Fibroblast of lung (primary cell): Measurements from ENCODE around the gene RERE. TPM values are rescaled to one million over a fixed set of nuclear protein-coding genes. Genes with fewer than 3 reads are reported as not detected.
A peak's percentile ranks its signal among the peaks of the same experiment; 100 is the strongest.

Source experiments
- DNase-seq, 2 donors: peaks; one replicate each; pipeline versions ENCODE4 v3.0.0 to v3.0.0-alpha.2; 2010; ENCODE audit warnings: low read depth in 2 of 2
- H2AFZ ChIP-seq: 2 replicates; pipeline ENCODE4 v1.5.1; 2012; ENCODE audit warnings: low read length, control low read depth, inconsistent platforms
- H3K27ac ChIP-seq: 2 replicates; pipeline ENCODE4 v1.5.1; 2011; ENCODE audit warnings: low read length, control low read depth; ENCODE audit not compliant: insufficient read depth
- H3K27me3 ChIP-seq: 2 replicates; pipeline ENCODE4 v1.5.1; 2011; ENCODE audit warnings: mild to moderate bottlenecking, low read length; ENCODE audit not compliant: control insufficient read depth, insufficient read depth
- H3K36me3 ChIP-seq: 2 replicates; pipeline ENCODE4 v1.5.1; 2011; ENCODE audit warnings: low read length; ENCODE audit not compliant: control insufficient read depth, insufficient read depth
- H3K4me1 ChIP-seq: 2 replicates; pipeline ENCODE4 v1.5.1; 2011; ENCODE audit warnings: low read length; ENCODE audit not compliant: control insufficient read depth, insufficient read depth; ENCODE audit errors: extremely low read depth
- H3K4me2 ChIP-seq: 2 replicates; pipeline ENCODE4 v1.5.1; 2011; ENCODE audit warnings: low read length, control low read depth; ENCODE audit not compliant: insufficient read depth; ENCODE audit errors: extremely low read depth
- H3K4me3 ChIP-seq, 4 experiments: fragments of 200-600 bp in 1 of 4; sonication (generic) in 1 of 4; replicated peaks in 1 of 4; 2 replicates each; pipeline ENCODE4 v1.5.1; 2011 to 2016; ENCODE audit warnings: low read length in 4 of 4, low read depth in 3 of 4, mild to moderate bottlenecking in 3 of 4, control low read depth in 2 of 4, inconsistent platforms in 1 of 4, mixed read lengths in 1 of 4; ENCODE audit not compliant: insufficient read depth in 1 of 4; ENCODE audit errors: control extremely low read depth in 1 of 4
- H3K79me2 ChIP-seq: 2 replicates; pipeline ENCODE4 v1.5.1; 2012; ENCODE audit warnings: mild to moderate bottlenecking, low read length, inconsistent platforms; ENCODE audit not compliant: control insufficient read depth, insufficient read depth
- H3K9ac ChIP-seq: 2 replicates; pipeline ENCODE4 v1.5.1; 2011; ENCODE audit warnings: mild to moderate bottlenecking, low read length, control low read depth; ENCODE audit not compliant: insufficient read depth
- H3K9me3 ChIP-seq: 2 replicates; pipeline ENCODE4 v1.5.1; 2012; ENCODE audit warnings: low read depth, low read length; ENCODE audit not compliant: control insufficient read depth, insufficient read depth
- H4K20me1 ChIP-seq: 2 replicates; pipeline ENCODE4 v1.5.1; 2011; ENCODE audit warnings: low read length; ENCODE audit not compliant: control insufficient read depth, insufficient read depth; ENCODE audit errors: extremely low read depth
- EZH2 ChIP-seq: IDR thresholded peaks from 2 replicates; pipeline ENCODE4 v1.5.1; 2012; ENCODE audit warnings: low read length, control low read depth, mild to moderate bottlenecking; ENCODE audit errors: missing control alignments
- polyA plus RNA-seq, 2 donors: library from polyadenylated mRNA; depleted of rRNA in 1 of 2; stranded (reverse) in 1 of 2; unstranded in 1 of 2; fragments of >200 nt; gene quantifications; 2 replicates each; pipeline ENCODE4 v1.2.1, GENCODE V29; 2011 to 2012; ENCODE audit warnings: missing spikeins in 1 of 2
- total RNA-seq: library from RNA; depleted of rRNA; stranded (reverse); fragments of >200 nt; gene quantifications from 2 replicates; pipeline ENCODE4 v1.2.1, GENCODE V29; 2014
- TF ChIP-seq, protein P1 (sequence below), 2 donors: IDR thresholded peaks in 1 of 2; conservative IDR thresholded peaks in 1 of 2; 1 replicate in 1 of 2; 2 replicates in 1 of 2; pipeline ENCODE4 v1.5.1; 2011 to 2012; ENCODE audit warnings: low read length in 2 of 2, control low read depth in 1 of 2, inconsistent platforms in 1 of 2, low read depth in 1 of 2, mild to moderate bottlenecking in 1 of 2

The RERE gene
- total and polyA plus RNA-seq, 2 donors (not counting 1 experiment from before 2014, with no cell fraction given), result 3.7 to 51.0 TPM

DNA sequence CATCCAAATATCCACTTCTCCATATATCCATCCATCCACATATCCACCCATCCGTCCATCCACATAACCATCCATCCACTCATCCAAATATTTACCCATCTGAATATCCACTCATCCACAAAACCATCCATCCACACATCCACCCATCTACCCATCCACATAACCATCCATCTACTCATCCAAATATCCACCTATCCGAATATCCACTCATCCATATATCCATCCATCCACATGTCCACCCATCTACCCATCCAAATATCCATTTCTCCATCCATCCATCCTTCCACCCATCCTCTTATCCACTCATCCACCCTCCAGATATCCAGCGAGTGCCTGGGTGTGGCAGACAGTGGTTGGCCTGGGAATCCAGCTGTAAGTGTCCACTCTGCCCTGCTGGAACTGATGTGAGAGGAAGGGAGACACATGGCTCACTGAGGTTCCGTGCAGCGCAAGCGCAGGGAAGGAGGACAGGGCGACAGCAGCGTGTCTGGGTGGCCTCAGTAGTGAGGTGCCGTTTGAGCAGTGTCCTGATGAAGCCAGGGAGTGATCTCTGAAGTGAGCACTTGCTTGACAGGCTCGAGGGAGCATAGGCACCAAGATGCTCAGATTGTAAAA is 472.4 kb downstream of the RERE start:
- H2AFZ ChIP-seq, result no peak overlapping the region
- no peak for DNase-seq
- H3K27ac ChIP-seq, result no peak overlapping the region
- no peaks in the 10 kb centered on the region for H3K36me3 ChIP-seq
- H3K4me3 ChIP-seq, result no peak overlapping the region
- no peak overlapping the region for H3K9ac ChIP-seq
- no peaks in the 10 kb centered on the region for H3K79me2 ChIP-seq
- no peak overlapping the region for H3K4me2 ChIP-seq
- H3K9me3 ChIP-seq, result no peaks in the 10 kb centered on the region
- no peaks in the 10 kb centered on the region for H3K27me3 ChIP-seq
- TF ChIP-seq, protein P1, sequence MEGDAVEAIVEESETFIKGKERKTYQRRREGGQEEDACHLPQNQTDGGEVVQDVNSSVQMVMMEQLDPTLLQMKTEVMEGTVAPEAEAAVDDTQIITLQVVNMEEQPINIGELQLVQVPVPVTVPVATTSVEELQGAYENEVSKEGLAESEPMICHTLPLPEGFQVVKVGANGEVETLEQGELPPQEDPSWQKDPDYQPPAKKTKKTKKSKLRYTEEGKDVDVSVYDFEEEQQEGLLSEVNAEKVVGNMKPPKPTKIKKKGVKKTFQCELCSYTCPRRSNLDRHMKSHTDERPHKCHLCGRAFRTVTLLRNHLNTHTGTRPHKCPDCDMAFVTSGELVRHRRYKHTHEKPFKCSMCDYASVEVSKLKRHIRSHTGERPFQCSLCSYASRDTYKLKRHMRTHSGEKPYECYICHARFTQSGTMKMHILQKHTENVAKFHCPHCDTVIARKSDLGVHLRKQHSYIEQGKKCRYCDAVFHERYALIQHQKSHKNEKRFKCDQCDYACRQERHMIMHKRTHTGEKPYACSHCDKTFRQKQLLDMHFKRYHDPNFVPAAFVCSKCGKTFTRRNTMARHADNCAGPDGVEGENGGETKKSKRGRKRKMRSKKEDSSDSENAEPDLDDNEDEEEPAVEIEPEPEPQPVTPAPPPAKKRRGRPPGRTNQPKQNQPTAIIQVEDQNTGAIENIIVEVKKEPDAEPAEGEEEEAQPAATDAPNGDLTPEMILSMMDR (conservative IDR thresholded peaks at IDR 0.05 in 1 of 2, IDR thresholded peaks at IDR 0.05 in 1 of 2; ENCODE audit: low read depth in 1 of 2, low read length in 2 of 2), result no peak
- TF ChIP-seq EZH2, result no peak
- H4K20me1 ChIP-seq, result no peaks in the 10 kb centered on the region
- peaks cover 13% of the 10 kb centered on the region for H3K4me1 ChIP-seq

DNA sequence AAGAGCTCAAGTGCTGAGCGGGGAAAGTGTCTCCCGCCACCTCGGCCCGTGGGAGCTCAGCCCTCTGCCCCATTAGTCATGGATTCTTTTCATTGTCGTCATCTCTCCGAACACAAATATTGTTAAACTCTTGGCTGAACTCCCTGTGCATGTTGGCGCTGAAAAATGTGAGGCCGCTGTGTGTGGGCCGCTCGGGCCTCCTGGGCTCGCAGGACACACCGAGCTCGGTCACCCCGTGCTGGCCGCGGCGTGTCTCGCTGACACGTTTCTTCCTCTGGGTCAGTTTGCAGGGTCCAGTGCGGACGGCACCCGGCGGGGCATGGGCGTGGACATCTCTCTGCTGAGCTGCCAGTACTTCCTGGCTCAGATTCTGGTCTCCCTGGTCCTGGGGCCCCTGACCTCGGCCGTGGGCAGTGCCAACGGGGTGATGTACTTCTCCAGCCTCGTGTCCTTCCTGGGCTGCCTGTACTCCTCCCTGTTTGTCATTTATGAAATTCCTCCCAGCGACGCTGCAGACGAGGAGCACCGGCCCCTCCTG is 473.9 kb downstream of the RERE start:
- H3K79me2 ChIP-seq, result no peaks in the 10 kb centered on the region
- H3K9me3 ChIP-seq, result no peaks in the 10 kb centered on the region
- peak; percentile 96 to 98 for DNase-seq
- H3K36me3 ChIP-seq, result no peaks in the 10 kb centered on the region
- H4K20me1 ChIP-seq, result no peaks in the 10 kb centered on the region
- H3K4me2 ChIP-seq, result peak overlapping the region; percentile 70
- peaks cover 13% of the 10 kb centered on the region for H3K4me1 ChIP-seq
- no peaks in the 10 kb centered on the region for H3K27me3 ChIP-seq
- peak overlapping the region; percentile 57 for H3K9ac ChIP-seq
- peak overlapping the region in 2 of 4 experiments; percentile 15 to 24 for H3K4me3 ChIP-seq
- peak overlapping the region; percentile 94 for H3K27ac ChIP-seq
- no peak overlapping the region for H2AFZ ChIP-seq
- TF ChIP-seq, protein P1 (conservative IDR thresholded peaks at IDR 0.05 in 1 of 2, IDR thresholded peaks at IDR 0.05 in 1 of 2; ENCODE audit: low read depth in 1 of 2, low read length in 2 of 2), result no peak
- no peak for TF ChIP-seq EZH2

DNA sequence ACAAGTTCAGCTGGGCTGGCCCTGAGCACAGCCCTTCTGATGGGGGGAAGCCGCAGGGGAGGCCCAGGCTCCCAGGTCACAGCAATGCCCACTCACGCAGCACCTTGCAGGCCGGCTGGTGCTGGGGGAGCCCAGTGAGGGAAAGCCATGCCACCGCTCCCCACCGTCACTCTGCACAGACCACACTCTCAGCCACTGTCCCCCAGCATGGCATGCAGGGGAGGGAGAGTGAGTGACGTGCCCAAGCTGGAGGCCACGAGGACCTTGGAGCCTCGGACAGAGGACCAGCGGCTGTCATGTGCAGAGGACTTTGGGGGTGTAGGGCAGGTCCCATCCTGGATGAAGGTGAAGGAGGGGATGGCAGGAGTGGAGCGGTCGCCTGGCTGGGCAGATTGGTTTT is 474.4 kb downstream of the RERE start:
- Histone ChIP-seq H4K20me1 (no peaks in the 10 kb centered on the region), H3K9me3 (no peaks in the 10 kb centered on the region), H3K27ac (peak overlapping the region; percentile 94), H3K4me2 (peak overlapping the region; percentile 70), H3K9ac (peak overlapping the region; percentile 69), H2AFZ (peak overlapping the region; percentile 52), H3K36me3 (no peaks in the 10 kb centered on the region), H3K79me2 (no peaks in the 10 kb centered on the region), H3K4me3 (no peak overlapping the region), H3K4me1 (peaks cover 13% of the 10 kb centered on the region), H3K27me3 (no peaks in the 10 kb centered on the region)
- DNase-seq, result no peak
- TF ChIP-seq, protein P1 (conservative IDR thresholded peaks at IDR 0.05 in 1 of 2, IDR thresholded peaks at IDR 0.05 in 1 of 2; ENCODE audit: low read depth in 1 of 2, low read length in 2 of 2), result no peak
